ENCODE measurements around the gene JARID2. TPM values are rescaled to one million over a fixed set of nuclear protein-coding genes. Genes with fewer than 3 reads are reported as not detected.

JARID2 gene
- total and polyA plus RNA-seq, 4 donors = 3.8 to 14.8 (median 12.0) TPM

- no peak for TF ChIP-seq CTCF (IDR thresholded peaks at IDR 0.05; ENCODE audit: control extremely low read depth, extremely low read depth)
- Histone ChIP-seq H3K27ac (ENCODE audit: low read depth in 1 of 2, low read length in 1 of 2) (no peak overlapping the region), H3K36me3 (ENCODE audit: control insufficient read depth in 4 of 4, insufficient read depth in 4 of 4, low read length in 4 of 4) (peaks cover 0 to 34% (median 7%) of the 10 kb centered on the region in 4 donors), H3K27me3 (ENCODE audit: control insufficient read depth in 3 of 3, insufficient read depth in 3 of 3, low read length in 2 of 3) (no peaks in the 10 kb centered on the region), H3K9ac (ENCODE audit: insufficient read depth in 1 of 2, low read length in 2 of 2) (no peak overlapping the region), H3K9me3 (ENCODE audit: control insufficient read depth in 4 of 4, insufficient read depth in 3 of 4, low read length in 3 of 4) (no peaks in the 10 kb centered on the region), H3K4me1 (ENCODE audit: control insufficient read depth in 5 of 5, insufficient read depth in 5 of 5, low read length in 5 of 5) (peaks cover 0 to 34% (median 5%) of the 10 kb centered on the region in 5 donors), H3K4me3 (no peak overlapping the region)
- no peak for DNase-seq
- ATAC-seq (ENCODE audit: insufficient read depth, low FRiP score) = no peak
- 96 to 97% methylated on average over 9 of the region's 9 CpGs for WGBS, 2 donors
These were observed 253.7 kb downstream of the JARID2 start for GRCh38 chr6:15499591-15499990.

GRCh38 chr6:15500078-15500740, 254.3 kb downstream of the JARID2 start:
- Histone ChIP-seq H3K4me3 (no peak overlapping the region), H3K27me3 (ENCODE audit: control insufficient read depth in 3 of 3, insufficient read depth in 3 of 3, low read length in 2 of 3) (no peaks in the 10 kb centered on the region), H3K4me1 (ENCODE audit: control insufficient read depth in 5 of 5, insufficient read depth in 5 of 5, low read length in 5 of 5) (peaks cover 3 to 39% (median 7%) of the 10 kb centered on the region in 5 donors), H3K27ac (ENCODE audit: low read depth in 1 of 2, low read length in 1 of 2) (no peak overlapping the region), H3K36me3 (ENCODE audit: control insufficient read depth in 4 of 4, insufficient read depth in 4 of 4, low read length in 4 of 4) (peaks cover 0 to 34% (median 7%) of the 10 kb centered on the region in 4 donors), H3K9me3 (ENCODE audit: control insufficient read depth in 4 of 4, insufficient read depth in 3 of 4, low read length in 3 of 4) (no peaks in the 10 kb centered on the region), H3K9ac (ENCODE audit: insufficient read depth in 1 of 2, low read length in 2 of 2) (no peak overlapping the region)
- ATAC-seq (ENCODE audit: insufficient read depth, low FRiP score) = no peak
- 96 to 97% methylated on average over 16 of the region's 16 CpGs for WGBS, 2 donors
- DNase-seq = no peak
- no peak for TF ChIP-seq CTCF (IDR thresholded peaks at IDR 0.05; ENCODE audit: control extremely low read depth, extremely low read depth)

- DNase-seq (no peak), ATAC-seq (ENCODE audit: insufficient read depth, low FRiP score) (no peak)
- Histone ChIP-seq H3K4me1 (ENCODE audit: control insufficient read depth in 5 of 5, insufficient read depth in 5 of 5, low read length in 5 of 5) (peaks cover 7 to 42% (median 14%) of the 10 kb centered on the region in 5 donors), H3K36me3 (ENCODE audit: control insufficient read depth in 4 of 4, insufficient read depth in 4 of 4, low read length in 4 of 4) (peaks cover 0 to 31% (median 7%) of the 10 kb centered on the region in 4 donors), H3K27ac (ENCODE audit: low read depth in 1 of 2, low read length in 1 of 2) (no peak overlapping the region), H3K9ac (ENCODE audit: insufficient read depth in 1 of 2, low read length in 2 of 2) (no peak overlapping the region), H3K4me3 (no peak overlapping the region), H3K9me3 (ENCODE audit: control insufficient read depth in 4 of 4, insufficient read depth in 3 of 4, low read length in 3 of 4) (no peaks in the 10 kb centered on the region), H3K27me3 (ENCODE audit: control insufficient read depth in 3 of 3, insufficient read depth in 3 of 3, low read length in 2 of 3) (no peaks in the 10 kb centered on the region)
- no peak for TF ChIP-seq CTCF (IDR thresholded peaks at IDR 0.05; ENCODE audit: control extremely low read depth, extremely low read depth)
- WGBS, 2 donors = 84 to 93% methylated on average over 38 of the region's 38 CpGs
These were observed 255.3 kb downstream of the JARID2 start for GRCh38 chr6:15500901-15501825.
